A673 (cell line): Measurements from ENCODE around the gene B3GNT2. TPM values are rescaled to one million over a fixed set of nuclear protein-coding genes. Genes with fewer than 3 reads are reported as not detected.

Experiments
- BruUV-seq: library from RNA; stranded (reverse); fragments of 400-500 nt; replicated peaks from 2 replicates; lab custom pipeline; 2021; lab: Mats Ljungman, UMichigan
- CTCF ChIA-PET: fragments of 300-600 bp; sonication (Branson Sonifier 250); formaldehyde crosslinking; loops from one replicate; lab custom pipeline; 2022; ENCODE audit warnings: antibody characterized with exemption; lab: Charles Lee
- POLR2A ChIA-PET: fragments of 300-600 bp; sonication (Branson Sonifier 250); formaldehyde crosslinking; loops from one replicate; lab custom pipeline; 2022; ENCODE audit warnings: antibody characterized with exemption; ENCODE audit not compliant: low non-redundant PET; lab: Charles Lee
- DNase-seq: peaks from one replicate; pipeline ENCODE4 v3.0.0-alpha.2; 2015; ENCODE audit warnings: low spot score
- H3K27ac ChIP-seq: fragments of 200-600 bp; sonication (generic); 2 replicates; pipeline ENCODE4 v1.5.1; 2016; ENCODE audit warnings: mixed run types, low read depth, mild to moderate bottlenecking, mixed read lengths, antibody characterized with exemption, low read length; ENCODE audit not compliant: poor library complexity, severe bottlenecking
- H3K27me3 ChIP-seq: fragments of 200-600 bp; sonication (generic); replicated peaks from 2 replicates; pipeline ENCODE4 v1.6.1; 2017; ENCODE audit warnings: mixed run types, low read depth, mild to moderate bottlenecking, mixed read lengths, antibody characterized with exemption, low read length; ENCODE audit not compliant: insufficient read depth, poor library complexity
- H3K36me3 ChIP-seq: fragments of 200-600 bp; sonication (generic); 2 replicates; pipeline ENCODE4 v1.6.1; 2016; ENCODE audit warnings: mixed run types, mild to moderate bottlenecking, mixed read lengths, antibody characterized with exemption, low read length; ENCODE audit not compliant: insufficient read depth, poor library complexity, severe bottlenecking
- H3K4me1 ChIP-seq: fragments of 200-600 bp; sonication (generic); 2 replicates; pipeline ENCODE4 v1.6.1; 2017; ENCODE audit warnings: mixed run types, mild to moderate bottlenecking, mixed read lengths, antibody characterized with exemption, low read length; ENCODE audit not compliant: insufficient read depth, poor library complexity, severe bottlenecking
- H3K4me3 ChIP-seq: fragments of 200-600 bp; sonication (generic); 2 replicates; pipeline ENCODE4 v1.5.1; 2016; ENCODE audit warnings: low read depth, mixed run types, mild to moderate bottlenecking, mixed read lengths, low read length; ENCODE audit not compliant: poor library complexity, severe bottlenecking
- H3K9me3 ChIP-seq: fragments of 200-600 bp; sonication (generic); 2 replicates; pipeline ENCODE4 v1.6.1; 2016; ENCODE audit warnings: mixed run types, low read depth, mild to moderate bottlenecking, mixed read lengths, antibody characterized with exemption, low read length; ENCODE audit not compliant: poor library complexity, severe bottlenecking
- EZH2 ChIP-seq: fragments of 200-600 bp; sonication (generic); IDR thresholded peaks from 2 replicates; pipeline ENCODE4 v1.6.1; 2017; ENCODE audit warnings: borderline replicate concordance, low read depth, mild to moderate bottlenecking, mixed read lengths, antibody characterized with exemption, low read length; ENCODE audit not compliant: poor library complexity, severe bottlenecking
- intact Hi-C: fragments of 100-400 bp; cut with micrococcal nuclease; formaldehyde crosslinking; loops from one replicate; pipeline ENCODE4 v1.10.0; 2022; ENCODE audit not compliant: unreplicated experiment
- total RNA-seq: library from RNA; stranded (reverse); gene quantifications from 2 replicates; pipeline ENCODE4 v1.2.3, GENCODE V29; 2021
- TF ChIP-seq, protein P1 (sequence below): fragments of 300-800, 200-600 bp; sonication (generic); conservative IDR thresholded peaks from 2 replicates; pipeline ENCODE4 v1.5.1; 2017; ENCODE audit warnings: low read depth, mild to moderate bottlenecking, antibody characterized with exemption, low read length, moderate library complexity, mixed read lengths

Gene B3GNT2
- total RNA-seq, 1 experiment from 2014 or later = 6.5 TPM

- DNase-seq = no peak
Measured at GRCh38 chr2:62222674-62223073, 26.8 kb downstream of the B3GNT2 start.

GRCh38 chr2:62224976-62225375, 29.1 kb downstream of the B3GNT2 start:
- Histone ChIP-seq H3K27ac (no peak overlapping the region), H3K4me1 (no peaks in the 10 kb centered on the region), H3K27me3 (no peaks in the 10 kb centered on the region), H3K4me3 (no peak overlapping the region), H3K36me3 (no peaks in the 10 kb centered on the region), H3K9me3 (no peaks in the 10 kb centered on the region)
- intact Hi-C loops = no loop called here
- POLR2A ChIA-PET = no interaction called here
- DNase-seq = no peak
- CTCF ChIA-PET = no interaction called here
- BruUV-seq = no TSS peak
- TF ChIP-seq EZH2 = no peak
- TF ChIP-seq, protein P1, sequence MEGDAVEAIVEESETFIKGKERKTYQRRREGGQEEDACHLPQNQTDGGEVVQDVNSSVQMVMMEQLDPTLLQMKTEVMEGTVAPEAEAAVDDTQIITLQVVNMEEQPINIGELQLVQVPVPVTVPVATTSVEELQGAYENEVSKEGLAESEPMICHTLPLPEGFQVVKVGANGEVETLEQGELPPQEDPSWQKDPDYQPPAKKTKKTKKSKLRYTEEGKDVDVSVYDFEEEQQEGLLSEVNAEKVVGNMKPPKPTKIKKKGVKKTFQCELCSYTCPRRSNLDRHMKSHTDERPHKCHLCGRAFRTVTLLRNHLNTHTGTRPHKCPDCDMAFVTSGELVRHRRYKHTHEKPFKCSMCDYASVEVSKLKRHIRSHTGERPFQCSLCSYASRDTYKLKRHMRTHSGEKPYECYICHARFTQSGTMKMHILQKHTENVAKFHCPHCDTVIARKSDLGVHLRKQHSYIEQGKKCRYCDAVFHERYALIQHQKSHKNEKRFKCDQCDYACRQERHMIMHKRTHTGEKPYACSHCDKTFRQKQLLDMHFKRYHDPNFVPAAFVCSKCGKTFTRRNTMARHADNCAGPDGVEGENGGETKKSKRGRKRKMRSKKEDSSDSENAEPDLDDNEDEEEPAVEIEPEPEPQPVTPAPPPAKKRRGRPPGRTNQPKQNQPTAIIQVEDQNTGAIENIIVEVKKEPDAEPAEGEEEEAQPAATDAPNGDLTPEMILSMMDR = no peak

More at GRCh38 chr2:62222674-62223073, 26.8 kb downstream of the B3GNT2 start:
- POLR2A ChIA-PET = no interaction called here
- H3K4me3 ChIP-seq = no peak overlapping the region
- TF ChIP-seq, protein P1 = no peak
- no peak for TF ChIP-seq EZH2
- CTCF ChIA-PET = no interaction called here
- no peaks in the 10 kb centered on the region for H3K9me3 ChIP-seq
- no peaks in the 10 kb centered on the region for H3K27me3 ChIP-seq
- H3K4me1 ChIP-seq = no peaks in the 10 kb centered on the region
- intact Hi-C loops = no loop called here
- no peaks in the 10 kb centered on the region for H3K36me3 ChIP-seq
- no TSS peak for BruUV-seq
- H3K27ac ChIP-seq = no peak overlapping the region

- no TSS peak for BruUV-seq
- intact Hi-C loops = no loop called here
- Histone ChIP-seq H3K4me3 (no peak overlapping the region), H3K36me3 (no peaks in the 10 kb centered on the region), H3K9me3 (no peaks in the 10 kb centered on the region), H3K4me1 (no peaks in the 10 kb centered on the region), H3K27ac (no peak overlapping the region), H3K27me3 (no peaks in the 10 kb centered on the region)
- TF ChIP-seq, protein P1 = no peak
- no peak for TF ChIP-seq EZH2
- CTCF ChIA-PET = no interaction called here
- POLR2A ChIA-PET = no interaction called here
- no peak for DNase-seq
Measured at GRCh38 chr2:62227386-62228075, 31.6 kb downstream of the B3GNT2 start.
